PC-3 (cell line): ENCODE results near the gene FBXW2. TPM values are rescaled to one million over a fixed set of nuclear protein-coding genes. Genes with fewer than 3 reads are reported as not detected.

Source experiments
- ATAC-seq: fragments of 200-7000 bp; cut with Tn5 transposase; 2 replicates; pipeline ENCODE4 v1.9.1; 2020; ENCODE audit warnings: mild to moderate bottlenecking, moderate library complexity
- BruUV-seq: library from RNA; stranded (reverse); fragments of 400-500 nt; replicated peaks from 2 replicates; lab custom pipeline; 2021; lab: Mats Ljungman, UMichigan
- CTCF ChIA-PET: fragments of 300-600 bp; sonication (Branson Sonifier 250); formaldehyde crosslinking; loops from one replicate; lab custom pipeline; 2022; ENCODE audit warnings: antibody characterized with exemption; lab: Charles Lee
- POLR2A ChIA-PET: fragments of 300-600 bp; sonication (Branson Sonifier 250); formaldehyde crosslinking; loops from one replicate; lab custom pipeline; 2022; ENCODE audit warnings: antibody characterized with exemption; ENCODE audit not compliant: unreplicated experiment; lab: Charles Lee
- DNase-seq: peaks from one replicate; pipeline ENCODE4 v3.0.0-alpha.2; 2015
- H2AFZ ChIP-seq: fragments of 300-600 bp; sonication (generic); 2 replicates; pipeline ENCODE4 v1.6.0; 2016; ENCODE audit warnings: antibody characterized with exemption, low read length
- H3F3A ChIP-seq: fragments of 300-600 bp; sonication (generic); one replicate; pipeline ENCODE4 v1.6.0; 2017; ENCODE audit warnings: antibody characterized with exemption, low read length, control low read depth, mild to moderate bottlenecking; ENCODE audit not compliant: unreplicated experiment
- H3K27ac ChIP-seq: fragments of 300-600 bp; sonication (generic); 2 replicates; pipeline ENCODE4 v1.5.1; 2016; ENCODE audit warnings: mild to moderate bottlenecking, low read length
- H3K27me3 ChIP-seq: fragments of 300-600 bp; sonication (generic); 2 replicates; pipeline ENCODE4 v1.6.1; 2016; ENCODE audit warnings: low read length, mixed read lengths
- H3K36me3 ChIP-seq: fragments of 300-600 bp; sonication (generic); 2 replicates; pipeline ENCODE4 v1.6.1; 2016; ENCODE audit warnings: low read depth, mixed run types, low read length, mixed read lengths
- H3K4me1 ChIP-seq: fragments of 300-600 bp; sonication (generic); 2 replicates; pipeline ENCODE4 v1.5.1; 2016; ENCODE audit warnings: low read length; ENCODE audit not compliant: insufficient read depth
- H3K4me2 ChIP-seq: fragments of 300-600 bp; sonication (generic); 2 replicates; pipeline ENCODE4 v1.6.0; 2016; ENCODE audit warnings: low read length
- H3K4me3 ChIP-seq: fragments of 300-600 bp; sonication (generic); 2 replicates; pipeline ENCODE4 v1.5.1; 2016; ENCODE audit warnings: mild to moderate bottlenecking, low read length, mixed read lengths
- H3K79me2 ChIP-seq: fragments of 300-600 bp; sonication (generic); 2 replicates; pipeline ENCODE4 v1.6.1; 2017; ENCODE audit warnings: low read length, mixed read lengths
- H3K9ac ChIP-seq: fragments of 300-600 bp; sonication (generic); 2 replicates; pipeline ENCODE4 v1.6.0; 2016; ENCODE audit warnings: mild to moderate bottlenecking, low read length
- H3K9me2 ChIP-seq: fragments of 300-600 bp; sonication (generic); replicated peaks from 2 replicates; pipeline ENCODE4 v1.6.1; 2016; ENCODE audit warnings: mixed run types, low read length, mixed read lengths
- H3K9me3 ChIP-seq: fragments of 300-600 bp; sonication (generic); 2 replicates; pipeline ENCODE4 v1.6.1; 2016; ENCODE audit warnings: low read length, mixed read lengths
- H4K20me1 ChIP-seq: fragments of 300-600 bp; sonication (generic); 2 replicates; pipeline ENCODE4 v1.6.1; 2016; ENCODE audit warnings: low read length, mixed read lengths
- CTCF ChIP-seq: fragments of 300-600 bp; sonication (generic); conservative IDR thresholded peaks from 2 replicates; pipeline ENCODE4 v1.5.1; 2017; ENCODE audit warnings: antibody characterized with exemption, low read depth, mild to moderate bottlenecking, low read length
- EZH2 ChIP-seq: fragments of 300-600 bp; sonication (generic); IDR thresholded peaks from one replicate; pipeline ENCODE4 v1.6.1; 2017; ENCODE audit warnings: antibody characterized with exemption, mild to moderate bottlenecking, low read length; ENCODE audit not compliant: unreplicated experiment
- EZH2phosphoT487 ChIP-seq: fragments of 300-600 bp; sonication (generic); IDR thresholded peaks from 2 replicates; pipeline ENCODE4 v1.6.1; 2018; ENCODE audit warnings: mild to moderate bottlenecking, antibody characterized with exemption, low read length, borderline replicate concordance
- intact Hi-C: fragments of 100-400 bp; cut with micrococcal nuclease; formaldehyde crosslinking; loops from 2 replicates; pipeline ENCODE4 v1.9.0; 2023
- total RNA-seq: library from RNA; depleted of rRNA; stranded (reverse); fragments of >200 nt; gene quantifications from 2 replicates; pipeline ENCODE4 v1.2.3, GENCODE V29; 2014

Gene FBXW2
- total RNA-seq, 1 experiment from 2014 or later, result 30.5 TPM

- POLR2A ChIA-PET, result no interaction called here
- CTCF ChIA-PET, result no interaction called here
- Histone ChIP-seq H3K4me3 (no peak overlapping the region), H3K27ac (no peak overlapping the region), H3K4me1 (peaks cover 5% of the 10 kb centered on the region), H3K9me3 (no peaks in the 10 kb centered on the region), H3K9ac (no peak overlapping the region), H4K20me1 (no peaks in the 10 kb centered on the region), H3K36me3 (peaks cover 27% of the 10 kb centered on the region), H3K27me3 (no peaks in the 10 kb centered on the region), H2AFZ (no peak overlapping the region), H3K79me2 (no peaks in the 10 kb centered on the region), H3K4me2 (no peak overlapping the region), H3K9me2 (no peaks in the 10 kb centered on the region), H3F3A (peaks cover under 1% of the 10 kb centered on the region)
- intact Hi-C loops, result no loop called here
- no TSS peak for BruUV-seq
- TF ChIP-seq EZH2phosphoT487 (no peak), EZH2 (no peak), CTCF (no peak)
- DNase-seq (no peak), ATAC-seq (no peak)
These were observed 20.0 kb downstream of the FBXW2 start for GRCh38 chr9:120773256-120773655.

- Histone ChIP-seq H3K4me2 (no peak overlapping the region), H4K20me1 (peaks cover 5% of the 10 kb centered on the region; the same call in 1 of the 2 replicates), H3K27ac (no peak overlapping the region), H3K9ac (no peak overlapping the region), H2AFZ (no peak overlapping the region), H3K36me3 (peaks cover 17% of the 10 kb centered on the region), H3K4me1 (peaks cover 21% of the 10 kb centered on the region), H3K79me2 (no peaks in the 10 kb centered on the region; the same call in 1 of the 2 replicates), H3K27me3 (no peaks in the 10 kb centered on the region), H3K4me3 (no peak overlapping the region), H3K9me3 (no peaks in the 10 kb centered on the region), H3K9me2 (no peaks in the 10 kb centered on the region), H3F3A (peaks cover 12% of the 10 kb centered on the region)
- no TSS peak for BruUV-seq
- ATAC-seq (no peak), DNase-seq (no peak)
- ChIA-PET POLR2A (no interaction called here), CTCF (no interaction called here)
- TF ChIP-seq EZH2phosphoT487 (no peak), EZH2 (no peak)
- intact Hi-C loops, result no loop called here
These were observed 22.3 kb downstream of the FBXW2 start for GRCh38 chr9:120770931-120771330.

GRCh38 chr9:120768886-120769285, 24.3 kb downstream of the FBXW2 start:
- Histone ChIP-seq H3K4me2 (no peak overlapping the region), H3K79me2 (no peaks in the 10 kb centered on the region; the same call in 1 of the 2 replicates), H3K27me3 (no peaks in the 10 kb centered on the region), H3F3A (peaks cover 12% of the 10 kb centered on the region), H3K36me3 (peaks cover 16% of the 10 kb centered on the region), H3K9me3 (no peaks in the 10 kb centered on the region), H3K4me3 (no peak overlapping the region), H2AFZ (no peak overlapping the region), H3K9ac (no peak overlapping the region), H3K4me1 (peaks cover 21% of the 10 kb centered on the region), H4K20me1 (peaks cover 5% of the 10 kb centered on the region; the same call in 1 of the 2 replicates), H3K9me2 (no peaks in the 10 kb centered on the region), H3K27ac (no peak overlapping the region)
- POLR2A ChIA-PET, result no interaction called here
- CTCF ChIA-PET, result no interaction called here
- TF ChIP-seq CTCF (no peak), EZH2phosphoT487 (no peak)
- no TSS peak for BruUV-seq
- intact Hi-C loops, result no loop called here
- ATAC-seq, result no peak
- DNase-seq, result no peak
